SK-MEL-5 (cell line): ENCODE measurements around the gene ZNF444. TPM values are rescaled to one million over a fixed set of nuclear protein-coding genes. Genes with fewer than 3 reads are reported as not detected.
"Not testable (repeated sequence)": the region's sequence is repeated elsewhere in the genome, so short reads cannot be mapped to it uniquely, and the experiment has no call there.

Experiments
- DNase-seq: peaks from one replicate; pipeline ENCODE4 v3.0.0-alpha.2; 2016; ENCODE audit warnings: low read depth, low spot score
- in situ Hi-C: cut with HindIII; loops from 2 replicates; pipeline ENCODE4 v1.10.0; 2016; ENCODE audit warnings: low sequenced_read_pairs, high pct_unique_total_duplicates, low pct_unique_long_range_greater_than_20kb
- small RNA-seq, 2 experiments: library from RNA; depleted of rRNA; stranded (forward); fragments of <200 nt; gene quantifications; one replicate each; pipeline ENCODE3, GENCODE V24; 2014
- total RNA-seq: library from RNA; depleted of rRNA; stranded (reverse); fragments of >200 nt; shearing (Covaris generic); gene quantifications from 2 replicates; pipeline ENCODE4 v1.2.3, GENCODE V29; 2014; rRNA removed

Gene ZNF444
- total RNA-seq, 1 experiment from 2014 or later, result 14.6 TPM

DNA sequence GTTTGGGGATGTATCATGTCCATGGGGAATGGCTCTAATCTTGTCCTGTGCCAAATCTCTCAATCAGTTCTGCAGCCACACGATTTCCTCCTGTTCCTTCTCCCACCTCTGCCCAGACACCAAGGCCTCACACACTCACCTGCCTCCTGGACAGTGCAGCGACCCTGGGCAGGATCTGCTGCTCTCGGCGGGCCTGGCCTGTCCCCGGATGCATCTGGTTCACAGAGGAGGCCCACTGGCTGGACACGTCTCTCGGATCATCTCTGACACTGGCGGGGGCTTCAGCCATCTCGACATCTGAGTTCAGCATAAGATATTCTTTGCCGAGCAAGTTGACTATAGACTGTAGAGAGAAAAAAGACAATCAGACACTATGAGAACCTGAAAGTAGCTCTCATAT lies 50.6 kb downstream of the ZNF444 start:
- in situ Hi-C loops, result no loop called here
- DNase-seq, result no peak

DNA sequence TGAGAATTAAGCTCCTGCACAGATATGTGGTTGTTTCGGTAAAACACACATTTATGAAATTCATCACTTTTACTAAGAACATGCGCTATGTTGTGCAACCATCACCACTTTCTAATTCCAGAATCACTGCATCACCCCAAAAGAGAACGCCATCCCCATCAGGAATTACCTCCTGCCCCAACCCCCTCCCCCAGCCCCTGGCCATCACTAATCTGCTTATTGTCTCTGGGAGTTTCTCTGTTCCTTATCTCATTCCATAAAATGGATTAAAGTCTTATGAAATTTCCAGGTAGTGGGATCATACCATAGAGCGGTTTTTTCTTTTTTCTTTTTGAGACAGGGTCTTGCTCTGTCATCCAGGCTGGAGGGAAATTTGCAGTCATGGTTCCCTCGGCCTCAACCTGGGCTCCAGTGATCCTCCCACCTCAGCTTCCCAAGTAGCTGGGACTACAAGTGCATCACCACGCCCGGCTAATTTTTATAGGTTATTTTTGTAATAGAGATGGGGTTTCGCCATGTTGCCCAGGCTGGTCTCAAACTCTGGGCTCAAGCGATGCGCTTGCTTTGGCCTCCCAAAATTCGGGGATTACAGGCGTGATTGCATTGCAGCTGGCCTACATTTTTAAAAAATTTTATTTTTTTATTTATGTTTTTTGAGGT lies 53.0 kb downstream of the ZNF444 start:
- in situ Hi-C loops, result no loop called here
- no peak for DNase-seq

DNA sequence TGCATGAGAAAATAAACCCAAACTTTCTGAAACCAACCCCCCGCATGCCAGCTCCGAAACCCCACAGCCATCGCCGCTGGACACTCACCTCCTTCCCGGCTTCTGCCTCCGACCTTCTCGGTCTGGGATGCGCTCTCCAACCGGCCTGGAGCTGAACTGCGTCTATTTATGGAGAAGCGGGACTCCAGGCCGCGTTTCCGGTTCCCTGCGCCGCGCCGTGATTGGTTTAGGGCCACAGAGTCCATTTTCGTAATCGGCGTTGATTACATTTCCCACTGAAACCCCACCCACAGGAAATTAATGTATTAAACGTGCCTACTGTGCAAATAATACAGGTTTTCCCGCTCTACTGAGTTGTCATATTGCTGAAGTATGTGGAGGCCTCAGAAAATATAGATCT lies 56.6 kb downstream of the ZNF444 start, which contains the start of gene ZSCAN5B:
Gene ZSCAN5B (minus strand): TSS at position 138 of the 400 bp plus-strand sequence. CDS start 4,731 bp downstream, outside the sequence.
- in situ Hi-C loops, DNase-seq: not testable (repeated sequence)

DNA sequence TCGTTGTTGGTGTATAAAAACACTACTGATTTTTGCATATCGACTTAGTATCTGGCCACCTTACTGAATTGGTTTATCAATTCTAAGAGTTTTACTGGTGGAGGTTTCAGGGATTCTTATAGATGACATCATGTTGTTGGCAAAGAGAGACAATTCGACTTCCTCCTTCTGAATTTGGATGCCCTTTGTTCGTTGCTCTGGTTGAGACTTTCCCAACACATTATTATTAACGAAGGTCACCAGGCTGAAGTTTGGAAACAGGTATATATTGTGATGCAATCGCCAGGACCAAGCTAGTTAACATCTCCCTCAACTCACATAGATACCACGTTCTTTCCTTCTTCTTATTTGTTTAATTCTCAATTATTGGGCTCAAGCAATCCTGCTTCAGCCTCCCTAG lies 58.6 kb downstream of the ZNF444 start:
- DNase-seq, result no peak
- in situ Hi-C loops, result no loop called here

DNA sequence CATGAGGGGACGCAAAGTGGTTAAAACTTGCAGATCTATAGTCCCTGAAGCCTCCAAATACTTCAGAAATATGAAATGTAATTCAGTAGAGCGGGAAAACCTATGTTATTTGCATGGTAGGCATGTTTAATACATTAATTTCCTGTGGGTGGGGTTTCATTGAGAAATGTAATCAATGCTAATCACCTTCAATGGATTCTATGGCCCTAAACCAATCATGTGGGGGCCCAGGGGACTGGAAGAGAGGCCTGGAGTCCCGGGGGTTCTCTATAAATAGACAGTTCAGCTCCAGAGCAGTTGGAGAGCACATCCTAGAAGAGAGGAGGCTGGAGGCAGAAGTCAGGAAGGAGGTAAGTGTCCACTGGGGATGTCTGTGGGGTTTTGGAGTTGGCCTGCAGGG lies 60.9 kb downstream of the ZNF444 start, which contains the start of gene ZSCAN5C:
Gene ZSCAN5C (plus strand): TSS at position 301 of the 400 bp plus-strand sequence. CDS start 3,641 bp downstream, outside the sequence.
- in situ Hi-C loops, result no loop called here
- DNase-seq, result no peak

DNA sequence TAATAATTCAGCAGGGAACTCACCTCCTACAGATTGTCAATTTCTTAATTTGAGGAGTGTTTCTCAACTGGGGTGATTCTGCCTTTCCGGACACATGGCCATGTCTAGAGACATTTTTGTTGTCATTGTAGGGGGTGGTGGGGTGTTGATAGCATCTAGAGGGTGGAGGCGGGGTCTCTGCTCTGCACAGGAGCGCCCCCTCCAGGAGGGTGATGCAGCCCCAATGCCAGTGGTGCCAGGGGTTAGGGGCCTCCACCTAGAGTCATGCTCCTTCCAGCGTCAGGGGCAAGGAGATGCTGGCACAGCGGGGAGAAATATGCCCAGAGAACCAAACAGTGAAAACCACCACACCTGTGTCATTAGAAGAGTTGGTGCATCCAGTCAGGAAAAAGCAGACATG lies 66.5 kb downstream of the ZNF444 start:
- DNase-seq, in situ Hi-C loops: not testable (repeated sequence)

DNA sequence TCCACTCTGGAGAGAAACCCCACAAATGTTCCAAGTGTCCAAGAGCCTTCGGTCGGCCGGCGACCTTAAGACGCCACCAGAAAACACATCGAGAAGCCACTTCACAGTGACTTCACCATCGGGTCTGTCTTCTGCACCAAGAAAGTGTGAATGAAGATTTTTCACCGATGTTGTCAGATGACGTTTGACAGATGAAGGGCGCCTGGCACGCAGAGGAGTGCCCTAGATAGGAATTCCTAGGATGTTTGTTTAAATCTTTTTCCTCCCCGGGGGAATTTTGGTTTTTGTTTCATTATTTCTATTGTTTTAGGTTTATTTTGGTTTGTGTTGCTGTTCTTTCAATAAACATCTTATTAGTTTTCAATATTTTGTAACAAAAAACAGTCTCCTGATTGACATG lies 68.0 kb downstream of the ZNF444 start:
- DNase-seq, result no peak
- in situ Hi-C loops, result no loop called here

DNA sequence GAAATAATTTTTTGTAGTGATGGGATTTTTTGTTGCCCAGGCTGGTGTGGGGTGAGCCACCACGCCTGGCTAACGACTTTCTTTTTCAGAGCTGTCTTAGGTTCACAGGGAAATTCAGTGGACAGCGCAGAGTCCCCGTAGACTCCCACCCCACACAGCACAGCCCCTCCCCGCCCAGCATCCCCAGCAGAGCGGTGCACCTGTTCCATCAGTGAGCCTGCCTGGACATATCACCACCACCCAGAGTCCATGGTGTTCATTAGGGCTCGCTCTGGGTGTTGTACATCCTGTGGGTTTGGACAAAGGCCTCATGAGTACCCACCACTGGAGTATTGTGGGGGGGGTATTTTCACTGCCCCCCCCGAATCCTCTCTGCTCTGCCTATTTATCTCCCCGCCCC lies 68.9 kb downstream of the ZNF444 start:
- in situ Hi-C loops, DNase-seq: not testable (repeated sequence)

Small RNA genes within 50 kb of the gene (small RNA-seq; reads per million reads assigned to genes)
- gene AC024580.2 (0 reads per million in 2 experiments), gene RF00019 (0 reads per million in 2 experiments)

Other genes with a start within 250 kb of the ZNF444 start
- gene NLRP13, start 209.0 kb upstream of the ZNF444 start, total RNA-seq, result not detected in 2 replicates
- gene NLRP8, start 193.5 kb upstream of the ZNF444 start, total RNA-seq, result not detected in 2 replicates
- not detected in 2 replicates for gene NLRP5, start 154.5 kb upstream of the ZNF444 start, total RNA-seq
- 30.4 and 31.7 TPM in 2 replicates for gene ZNF787, start 20.0 kb upstream of the ZNF444 start, total RNA-seq
- gene GALP, start 34.7 kb downstream of the ZNF444 start, total RNA-seq, result not detected in 2 replicates
- gene ZSCAN5B, start 56.5 kb downstream of the ZNF444 start, total RNA-seq, result not detected in 2 replicates
- not detected in 2 replicates for gene ZSCAN5C, start 61.0 kb downstream of the ZNF444 start, total RNA-seq
- gene EDDM13, start 131.5 kb downstream of the ZNF444 start, total RNA-seq, result not detected in 2 replicates
- gene ZSCAN5A, start 173.6 kb downstream of the ZNF444 start, total RNA-seq, result 5.4 TPM in 2 replicates